ENCODE data around the gene ECT2L.

ECT2L gene

DNA sequence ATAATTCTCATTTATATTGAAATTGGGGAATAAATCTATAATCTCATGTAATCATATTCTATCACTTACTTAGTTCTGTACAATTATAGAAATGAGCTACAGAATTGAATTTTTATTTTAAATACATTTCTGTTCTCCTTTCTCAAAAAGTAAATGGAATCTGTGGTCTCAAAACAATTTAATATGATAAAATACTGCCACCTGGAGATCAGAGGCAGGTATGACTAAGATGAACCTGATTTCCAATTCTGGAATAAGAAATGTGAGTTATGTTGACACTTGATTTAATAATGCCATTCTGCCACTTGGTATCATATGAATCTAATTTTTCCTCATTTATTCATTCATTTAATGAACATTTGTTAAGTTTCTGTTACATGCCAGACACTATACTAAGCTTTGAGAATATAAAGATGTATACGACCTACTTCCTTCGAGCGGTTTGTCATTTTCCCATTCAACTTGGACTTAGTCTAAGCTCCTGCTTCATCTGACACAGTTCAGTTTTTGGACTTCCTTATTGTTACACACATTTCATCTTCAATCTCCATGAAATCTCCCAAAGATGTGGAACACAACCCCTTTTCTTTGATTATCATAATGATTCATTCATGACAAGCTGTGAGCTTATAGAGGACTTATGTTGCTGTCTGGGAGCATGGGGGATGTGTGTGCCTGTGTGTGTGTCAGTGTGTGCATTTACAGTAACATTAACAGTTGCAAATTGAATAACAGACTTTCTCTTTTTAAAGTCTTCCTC lies 29.8 kb upstream of the ECT2L start:
- Histone ChIP-seq H3K27me3 (ENCODE audit: low read depth, low read length) (no peaks in the 10 kb centered on the region), H3K9ac (ENCODE audit: low read length) (no peak overlapping the region), H3K4me3 (ENCODE audit: low read length) (no peak overlapping the region), H2AFZ (ENCODE audit: low read depth, low read length) (no peak overlapping the region), H4K20me1 (ENCODE audit: insufficient read depth, low read length) (no peaks in the 10 kb centered on the region), H3K4me1 (ENCODE audit: low read length) (peaks cover 16% of the 10 kb centered on the region), H3K27ac (ENCODE audit: low read length) (no peak overlapping the region), H3K79me2 (ENCODE audit: low read length) (no peaks in the 10 kb centered on the region), H3K36me3 (replicated peaks; ENCODE audit: low read depth, low read length) (no peaks in the 10 kb centered on the region), H3K9me3 (ENCODE audit: insufficient read depth, low read length) (no peaks in the 10 kb centered on the region), H3K4me2 (ENCODE audit: low read length) (no peak overlapping the region)
- TF ChIP-seq CTCF (IDR thresholded peaks at IDR 0.05; ENCODE audit: low read depth, low read length) (peak; percentile 68), EZH2phosphoT487 (IDR thresholded peaks at IDR 0.05; ENCODE audit: low read depth) (no peak)

- Histone ChIP-seq H3K9ac (ENCODE audit: low read length) (no peak overlapping the region), H3K4me3 (ENCODE audit: low read length) (0 out of 2 replicates have a peak overlapping the region, but pooled peaks have one; percentile 31), H3K4me1 (ENCODE audit: low read length) (peaks cover 25% of the 10 kb centered on the region), H3K4me2 (ENCODE audit: low read length) (peak overlapping the region; percentile 59), H2AFZ (ENCODE audit: low read depth, low read length) (peak overlapping the region; percentile 71; the same call in 1 of the 2 replicates), H3K9me3 (ENCODE audit: insufficient read depth, low read length) (no peaks in the 10 kb centered on the region), H3K27ac (ENCODE audit: low read length) (peak overlapping the region; percentile 10; the same call in 1 of the 2 replicates), H3K36me3 (replicated peaks; ENCODE audit: low read depth, low read length) (no peaks in the 10 kb centered on the region), H3K27me3 (ENCODE audit: low read depth, low read length) (no peaks in the 10 kb centered on the region), H4K20me1 (ENCODE audit: insufficient read depth, low read length) (no peaks in the 10 kb centered on the region), H3K79me2 (ENCODE audit: low read length) (0 out of 2 replicates have a peak, but pooled peaks cover 3% of the 10 kb centered on the region)
- TF ChIP-seq EZH2phosphoT487 (IDR thresholded peaks at IDR 0.05; ENCODE audit: low read depth) (no peak), CTCF (IDR thresholded peaks at IDR 0.05; ENCODE audit: low read depth, low read length) (no peak)
Observed at GRCh38 chr6:138769102-138769676, 26.7 kb upstream of the ECT2L start.

GRCh38 chr6:138772596-138773176 lies 23.2 kb upstream of the ECT2L start:
- H3K9me3 ChIP-seq (ENCODE audit: insufficient read depth, low read length): no peaks in the 10 kb centered on the region
- H4K20me1 ChIP-seq (ENCODE audit: insufficient read depth, low read length): no peaks in the 10 kb centered on the region
- TF ChIP-seq CTCF (IDR thresholded peaks at IDR 0.05; ENCODE audit: low read depth, low read length) (no peak), EZH2phosphoT487 (IDR thresholded peaks at IDR 0.05; ENCODE audit: low read depth) (no peak)
- peak overlapping the region; percentile 78 for H3K4me2 ChIP-seq (ENCODE audit: low read length)
- no peaks in the 10 kb centered on the region for H3K27me3 ChIP-seq (ENCODE audit: low read depth, low read length)
- peak overlapping the region; percentile 97 for H3K4me3 ChIP-seq (ENCODE audit: low read length)
- peak overlapping the region; percentile 83 for H3K27ac ChIP-seq (ENCODE audit: low read length)
- peak overlapping the region; percentile 90 for H3K9ac ChIP-seq (ENCODE audit: low read length)
- peak overlapping the region; percentile 90 for H2AFZ ChIP-seq (ENCODE audit: low read depth, low read length)
- H3K36me3 ChIP-seq (replicated peaks; ENCODE audit: low read depth, low read length): no peaks in the 10 kb centered on the region
- H3K79me2 ChIP-seq (ENCODE audit: low read length): 0 out of 2 replicates have a peak, but pooled peaks cover 3% of the 10 kb centered on the region
- H3K4me1 ChIP-seq (ENCODE audit: low read length): peaks cover 29% of the 10 kb centered on the region

All from OCI-LY3 (cell line).